GM23338 (cell line): Measurements from ENCODE around the gene MAPK1. TPM values are rescaled to one million over a fixed set of nuclear protein-coding genes. Genes with fewer than 3 reads are reported as not detected.

Source experiments
- ATAC-seq: fragments of 200-7000 bp; cut with Tn5 transposase; 3 replicates; pipeline ENCODE4 v1.9.1; 2020
- DNase-seq: peaks from one replicate; pipeline ENCODE4 v3.0.0-alpha.2; 2015; ENCODE audit warnings: low spot score
- H2AFZ ChIP-seq: fragments of 200-600 bp; sonication (generic); 2 replicates; pipeline ENCODE4 v1.8.0; 2016; ENCODE audit warnings: antibody characterized with exemption, mild to moderate bottlenecking, moderate library complexity
- H3F3A ChIP-seq: fragments of 200-600 bp; sonication (generic); replicated peaks from 2 replicates; pipeline ENCODE4 v1.8.0; 2017; ENCODE audit warnings: antibody characterized with exemption, mixed run types, low read depth
- H3K27ac ChIP-seq: fragments of 200-600 bp; sonication (generic); 2 replicates; pipeline ENCODE4 v1.6.1; 2016; ENCODE audit warnings: low read depth
- H3K27me3 ChIP-seq: fragments of 200-600 bp; sonication (generic); 2 replicates; pipeline ENCODE4 v1.8.0; 2016; ENCODE audit warnings: mild to moderate bottlenecking, mixed run types, moderate library complexity; ENCODE audit not compliant: insufficient read depth
- H3K36me3 ChIP-seq: fragments of 200-600 bp; sonication (generic); 2 replicates; pipeline ENCODE4 v1.8.0; 2016; ENCODE audit warnings: mild to moderate bottlenecking; ENCODE audit not compliant: insufficient read depth
- H3K4me1 ChIP-seq: fragments of 200-600 bp; sonication (generic); 2 replicates; pipeline ENCODE4 v1.8.0; 2016; ENCODE audit warnings: mild to moderate bottlenecking, moderate library complexity; ENCODE audit not compliant: insufficient read depth
- H3K4me2 ChIP-seq: fragments of 200-600 bp; sonication (generic); 2 replicates; pipeline ENCODE4 v1.7.1; 2017; ENCODE audit warnings: mixed run types
- H3K4me3 ChIP-seq: fragments of 200-600 bp; sonication (generic); 2 replicates; pipeline ENCODE4 v1.6.1; 2016; ENCODE audit warnings: mixed run types
- H3K79me2 ChIP-seq: fragments of 200-600 bp; sonication (generic); replicated peaks from 2 replicates; pipeline ENCODE4 v1.8.0; 2017; ENCODE audit warnings: mild to moderate bottlenecking; ENCODE audit not compliant: insufficient read depth
- H3K9me2 ChIP-seq: fragments of 200-600 bp; sonication (generic); 2 replicates; pipeline ENCODE4 v1.8.0; 2017; ENCODE audit not compliant: insufficient read depth
- H4K20me1 ChIP-seq: fragments of 200-600 bp; sonication (generic); replicated peaks from 2 replicates; pipeline ENCODE4 v1.8.0; 2017; ENCODE audit warnings: mild to moderate bottlenecking; ENCODE audit not compliant: insufficient read depth
- H3K27ac Mint-ChIP-seq: 2 replicates; pipeline ENCODE4 v1.8.0; 2020; ENCODE audit warnings: inconsistent platforms, mild to moderate bottlenecking, moderate library complexity, mixed read lengths
- H3K27me3 Mint-ChIP-seq: 3 replicates; pipeline ENCODE4 v1.8.0; 2022; ENCODE audit warnings: low read depth, mild to moderate bottlenecking, moderate library complexity, mixed read lengths, inconsistent platforms; ENCODE audit not compliant: insufficient read depth, poor library complexity
- H3K36me3 Mint-ChIP-seq: 3 replicates; pipeline ENCODE4 v1.8.0; 2021; ENCODE audit warnings: low read depth, mild to moderate bottlenecking, inconsistent platforms, moderate library complexity, mixed read lengths
- H3K4me1 Mint-ChIP-seq: 3 replicates; pipeline ENCODE4 v1.8.0; 2020; ENCODE audit warnings: mild to moderate bottlenecking, inconsistent platforms, mixed read lengths
- H3K4me3 Mint-ChIP-seq: 3 replicates; pipeline ENCODE4 v1.8.0; 2021; ENCODE audit warnings: moderate library complexity, mild to moderate bottlenecking, inconsistent platforms, mixed read lengths
- H3K9me3 Mint-ChIP-seq: 3 replicates; pipeline ENCODE4 v1.8.0; 2020; ENCODE audit warnings: moderate library complexity, mild to moderate bottlenecking, inconsistent platforms, mixed read lengths
- CREB1 ChIP-seq: fragments of 250-450 bp; sonication (Bioruptor Pico); IDR thresholded peaks from 2 replicates; pipeline ENCODE4 v1.5.0; 2020; ENCODE audit warnings: low read depth, mild to moderate bottlenecking, moderate library complexity
- EZH2 ChIP-seq: fragments of 200-600 bp; sonication (generic); IDR thresholded peaks from one replicate; pipeline ENCODE4 v1.8.0; 2017; ENCODE audit warnings: antibody characterized with exemption, mild to moderate bottlenecking, low read depth; ENCODE audit not compliant: unreplicated experiment
- EZH2phosphoT487 ChIP-seq: fragments of 200-600 bp; sonication (generic); IDR thresholded peaks from one replicate; pipeline ENCODE4 v1.8.1; 2018; ENCODE audit warnings: antibody characterized with exemption; ENCODE audit not compliant: unreplicated experiment
- JUNB ChIP-seq: IDR thresholded peaks from one replicate; pipeline ENCODE4 v1.6.1; 2016; ENCODE audit warnings: antibody characterized with exemption; ENCODE audit not compliant: unreplicated experiment
- NANOG ChIP-seq: IDR thresholded peaks from 2 replicates; pipeline ENCODE4 v1.6.1; 2016; ENCODE audit warnings: antibody characterized with exemption, borderline replicate concordance
- POLR2AphosphoS5 ChIP-seq: IDR thresholded peaks from 2 replicates; pipeline ENCODE4 v1.6.1; 2016; ENCODE audit warnings: antibody characterized with exemption, low read depth
- ZNF114 ChIP-seq: fragments of 250-450 bp; sonication (Bioruptor Pico); IDR thresholded peaks from 2 replicates; pipeline ENCODE4 v1.5.0; 2020; ENCODE audit warnings: mild to moderate bottlenecking, moderate library complexity
- long read RNA-seq: library from polyadenylated mRNA; unstranded; transcript quantifications from one replicate; pipeline ENCODE4 v2.0.0, GENCODE V29; 2020; ENCODE audit not compliant: unreplicated experiment
- polyA plus RNA-seq: library from polyadenylated mRNA; unstranded; fragments of >200 nt; fragmentation: Nextera tagmentation; extraction: Ambion mirVana; gene quantifications from 2 replicates; pipeline ENCODE4 v1.2.1, GENCODE V29; 2016
- total RNA-seq: library from RNA; depleted of rRNA; stranded (reverse); fragments of >200 nt; shearing (Covaris generic); gene quantifications from 2 replicates; pipeline ENCODE4 v1.2.3, GENCODE V29; 2014; rRNA removed
- TF ChIP-seq, protein P1 (sequence below), 2 experiments: fragments of 200-600 bp in 1 of 2; sonication (generic) in 1 of 2; conservative IDR thresholded peaks; 2 replicates each; pipeline versions ENCODE4 v1.5.1 to v1.6.1; 2016 to 2017; ENCODE audit warnings: antibody characterized with exemption in 2 of 2, low read depth in 2 of 2, mild to moderate bottlenecking in 2 of 2, moderate library complexity in 1 of 2
- TF ChIP-seq, protein P2 (sequence below): fragments of 250-450 bp; sonication (Bioruptor Pico); IDR thresholded peaks from 2 replicates; pipeline ENCODE4 v1.5.0; 2020; ENCODE audit warnings: mild to moderate bottlenecking, moderate library complexity
- TF ChIP-seq, protein P3 (sequence below): IDR thresholded peaks from 2 replicates; pipeline ENCODE4 v1.6.1; 2016; ENCODE audit warnings: antibody characterized with exemption

The MAPK1 gene
- 56.0 and 77.5 TPM in 2 replicates for total RNA-seq
- 16.0 and 17.4 TPM in 2 replicates for polyA plus RNA-seq
- long read RNA-seq, full-length matches to known transcripts, result 3 of 6 reads
- long read RNA-seq, partial matches to known transcripts, result 2 of 6 reads
- long read RNA-seq, other reads (novel, unspliced or antisense), result 1 of 6 reads

DNA sequence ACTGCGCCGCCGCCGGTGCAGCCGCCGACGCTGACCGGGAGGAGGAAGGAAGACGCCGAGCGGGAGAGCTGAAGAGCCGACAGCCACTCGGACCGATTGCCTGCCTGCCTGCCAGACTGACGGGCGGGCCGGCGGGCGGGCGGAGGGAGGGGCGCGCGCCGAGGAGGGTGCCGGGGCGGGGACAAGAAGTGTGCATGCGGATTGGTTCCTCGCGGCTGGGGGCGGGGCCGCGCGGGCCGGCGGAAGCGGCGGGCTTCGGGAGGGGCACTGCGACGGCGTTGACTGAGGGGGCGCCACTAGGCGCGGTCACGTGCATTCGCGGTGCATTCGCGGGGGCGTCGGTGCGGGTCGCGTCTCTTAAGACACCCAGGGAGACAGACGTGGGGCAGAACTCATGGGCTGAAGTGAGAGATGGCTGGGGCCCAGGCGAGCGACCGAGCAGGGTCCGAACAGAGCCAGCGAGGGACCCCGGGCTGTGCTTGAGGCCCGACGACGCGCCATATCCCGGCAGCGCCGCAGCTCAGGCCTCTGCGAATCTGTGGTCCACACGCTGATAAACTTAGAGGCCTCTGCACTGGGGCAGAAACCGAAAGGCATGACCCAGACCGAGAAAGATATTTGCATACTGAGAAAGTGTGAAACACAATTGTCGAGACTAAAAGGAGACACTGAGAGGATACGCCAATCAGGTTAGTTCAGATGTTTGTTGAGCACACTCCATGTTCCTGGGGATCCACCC, at the start of gene MAPK1:
Gene MAPK1, minus strand, starts transcription at position 118 of the 739 bp plus-strand sequence. CDS start 205 bp downstream, outside the sequence.
- Mint-ChIP-seq H3K4me1 (peaks cover 34% of the 10 kb centered on the region), H3K36me3 (no peaks in the 10 kb centered on the region; the same call in 1 of the 3 replicates), H3K27ac (peak within 1 kb of the TSS; percentile 95), H3K27me3 (peaks cover 7% of the 10 kb centered on the region), H3K9me3 (peaks cover 3% of the 10 kb centered on the region; the same call in 2 of the 3 replicates), H3K4me3 (peak within 1 kb of the TSS; percentile 94)
- Histone ChIP-seq H2AFZ (peak within 1 kb of the TSS; percentile 80), H3K36me3 (no peaks in the 10 kb centered on the region), H3F3A (peaks cover 10% of the 10 kb centered on the region; the same call in 1 of the 2 replicates), H3K27me3 (no peaks in the 10 kb centered on the region), H3K4me3 (peak within 1 kb of the TSS; percentile 93), H3K4me2 (peak within 1 kb of the TSS; percentile 100), H3K79me2 (peaks cover 43% of the 10 kb centered on the region), H3K27ac (peak within 1 kb of the TSS; percentile 28), H3K4me1 (peaks cover 31% of the 10 kb centered on the region), H3K9me2 (no peaks in the 10 kb centered on the region), H4K20me1 (peaks cover 39% of the 10 kb centered on the region)
- peak; percentile 94 for DNase-seq
- no peak for TF ChIP-seq JUNB
- TF ChIP-seq POLR2AphosphoS5, result peak; percentile 87
- TF ChIP-seq, protein P1, sequence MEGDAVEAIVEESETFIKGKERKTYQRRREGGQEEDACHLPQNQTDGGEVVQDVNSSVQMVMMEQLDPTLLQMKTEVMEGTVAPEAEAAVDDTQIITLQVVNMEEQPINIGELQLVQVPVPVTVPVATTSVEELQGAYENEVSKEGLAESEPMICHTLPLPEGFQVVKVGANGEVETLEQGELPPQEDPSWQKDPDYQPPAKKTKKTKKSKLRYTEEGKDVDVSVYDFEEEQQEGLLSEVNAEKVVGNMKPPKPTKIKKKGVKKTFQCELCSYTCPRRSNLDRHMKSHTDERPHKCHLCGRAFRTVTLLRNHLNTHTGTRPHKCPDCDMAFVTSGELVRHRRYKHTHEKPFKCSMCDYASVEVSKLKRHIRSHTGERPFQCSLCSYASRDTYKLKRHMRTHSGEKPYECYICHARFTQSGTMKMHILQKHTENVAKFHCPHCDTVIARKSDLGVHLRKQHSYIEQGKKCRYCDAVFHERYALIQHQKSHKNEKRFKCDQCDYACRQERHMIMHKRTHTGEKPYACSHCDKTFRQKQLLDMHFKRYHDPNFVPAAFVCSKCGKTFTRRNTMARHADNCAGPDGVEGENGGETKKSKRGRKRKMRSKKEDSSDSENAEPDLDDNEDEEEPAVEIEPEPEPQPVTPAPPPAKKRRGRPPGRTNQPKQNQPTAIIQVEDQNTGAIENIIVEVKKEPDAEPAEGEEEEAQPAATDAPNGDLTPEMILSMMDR (conservative IDR thresholded peaks at IDR 0.05; ENCODE audit: low read depth in 2 of 2), result peak; percentile 22 to 43; a peak in 2 of 4 replicates
- TF ChIP-seq CREB1 (CRISPR knock-in tag), result peak; percentile 49; the same call in 1 of the 2 replicates
- no peak for TF ChIP-seq ZNF114 (CRISPR knock-in tag)
- no peak for TF ChIP-seq EZH2
- TF ChIP-seq EZH2phosphoT487, result no peak
- peak; percentile 92 for ATAC-seq

DNA sequence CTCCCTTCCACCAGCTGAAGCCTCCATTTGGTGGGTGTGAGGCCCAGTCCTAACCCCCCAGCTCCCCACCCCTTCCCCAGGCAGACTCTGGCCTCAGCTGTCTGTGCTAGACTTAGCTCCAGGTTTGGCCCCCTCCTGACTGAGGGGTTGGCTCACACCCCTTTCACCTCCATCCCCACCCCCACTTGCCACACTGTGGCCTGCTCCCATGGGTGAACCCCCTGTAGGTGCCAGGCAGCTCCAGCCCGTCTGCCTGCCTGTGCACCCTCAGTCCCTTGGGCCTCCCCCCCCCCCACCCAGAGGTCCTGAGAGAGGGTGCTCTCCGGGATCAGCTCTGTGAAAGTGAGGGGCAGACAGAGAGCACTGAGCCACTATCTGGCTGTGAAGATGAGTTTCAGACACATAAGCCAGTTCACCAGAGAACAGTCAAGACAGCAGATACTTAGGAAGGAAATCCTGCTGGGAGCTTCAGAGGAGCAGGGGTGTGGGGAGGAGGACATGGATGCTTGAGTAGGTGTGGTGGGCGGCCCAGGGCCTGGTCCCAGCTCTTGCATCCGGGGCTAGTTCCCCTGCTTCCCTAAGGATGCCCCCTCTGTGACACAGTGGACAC, 49.0 kb upstream of the MAPK1 start:
- H3K27ac Mint-ChIP-seq, result no peak overlapping the region
- Histone ChIP-seq H2AFZ (no peak overlapping the region; the same call in 1 of the 2 replicates), H3K27me3 (no peaks in the 10 kb centered on the region), H3K4me1 (peaks cover 31% of the 10 kb centered on the region), H4K20me1 (no peaks in the 10 kb centered on the region; the same call in 1 of the 2 replicates), H3K27ac (no peak overlapping the region), H3K79me2 (no peaks in the 10 kb centered on the region), H3K4me2 (no peak overlapping the region), H3K36me3 (no peaks in the 10 kb centered on the region), H3K4me3 (no peak overlapping the region), H3F3A (peaks cover 3% of the 10 kb centered on the region), H3K9me2 (no peaks in the 10 kb centered on the region)
- no peak overlapping the region for H3K4me3 Mint-ChIP-seq
- H3K36me3 Mint-ChIP-seq, result no peaks in the 10 kb centered on the region
- no peaks in the 10 kb centered on the region for H3K9me3 Mint-ChIP-seq
- H3K4me1 Mint-ChIP-seq, result peaks cover 37% of the 10 kb centered on the region
- DNase-seq (no peak), ATAC-seq (no peak)
- peaks cover 19% of the 10 kb centered on the region for H3K27me3 Mint-ChIP-seq
- TF ChIP-seq, protein P2, sequence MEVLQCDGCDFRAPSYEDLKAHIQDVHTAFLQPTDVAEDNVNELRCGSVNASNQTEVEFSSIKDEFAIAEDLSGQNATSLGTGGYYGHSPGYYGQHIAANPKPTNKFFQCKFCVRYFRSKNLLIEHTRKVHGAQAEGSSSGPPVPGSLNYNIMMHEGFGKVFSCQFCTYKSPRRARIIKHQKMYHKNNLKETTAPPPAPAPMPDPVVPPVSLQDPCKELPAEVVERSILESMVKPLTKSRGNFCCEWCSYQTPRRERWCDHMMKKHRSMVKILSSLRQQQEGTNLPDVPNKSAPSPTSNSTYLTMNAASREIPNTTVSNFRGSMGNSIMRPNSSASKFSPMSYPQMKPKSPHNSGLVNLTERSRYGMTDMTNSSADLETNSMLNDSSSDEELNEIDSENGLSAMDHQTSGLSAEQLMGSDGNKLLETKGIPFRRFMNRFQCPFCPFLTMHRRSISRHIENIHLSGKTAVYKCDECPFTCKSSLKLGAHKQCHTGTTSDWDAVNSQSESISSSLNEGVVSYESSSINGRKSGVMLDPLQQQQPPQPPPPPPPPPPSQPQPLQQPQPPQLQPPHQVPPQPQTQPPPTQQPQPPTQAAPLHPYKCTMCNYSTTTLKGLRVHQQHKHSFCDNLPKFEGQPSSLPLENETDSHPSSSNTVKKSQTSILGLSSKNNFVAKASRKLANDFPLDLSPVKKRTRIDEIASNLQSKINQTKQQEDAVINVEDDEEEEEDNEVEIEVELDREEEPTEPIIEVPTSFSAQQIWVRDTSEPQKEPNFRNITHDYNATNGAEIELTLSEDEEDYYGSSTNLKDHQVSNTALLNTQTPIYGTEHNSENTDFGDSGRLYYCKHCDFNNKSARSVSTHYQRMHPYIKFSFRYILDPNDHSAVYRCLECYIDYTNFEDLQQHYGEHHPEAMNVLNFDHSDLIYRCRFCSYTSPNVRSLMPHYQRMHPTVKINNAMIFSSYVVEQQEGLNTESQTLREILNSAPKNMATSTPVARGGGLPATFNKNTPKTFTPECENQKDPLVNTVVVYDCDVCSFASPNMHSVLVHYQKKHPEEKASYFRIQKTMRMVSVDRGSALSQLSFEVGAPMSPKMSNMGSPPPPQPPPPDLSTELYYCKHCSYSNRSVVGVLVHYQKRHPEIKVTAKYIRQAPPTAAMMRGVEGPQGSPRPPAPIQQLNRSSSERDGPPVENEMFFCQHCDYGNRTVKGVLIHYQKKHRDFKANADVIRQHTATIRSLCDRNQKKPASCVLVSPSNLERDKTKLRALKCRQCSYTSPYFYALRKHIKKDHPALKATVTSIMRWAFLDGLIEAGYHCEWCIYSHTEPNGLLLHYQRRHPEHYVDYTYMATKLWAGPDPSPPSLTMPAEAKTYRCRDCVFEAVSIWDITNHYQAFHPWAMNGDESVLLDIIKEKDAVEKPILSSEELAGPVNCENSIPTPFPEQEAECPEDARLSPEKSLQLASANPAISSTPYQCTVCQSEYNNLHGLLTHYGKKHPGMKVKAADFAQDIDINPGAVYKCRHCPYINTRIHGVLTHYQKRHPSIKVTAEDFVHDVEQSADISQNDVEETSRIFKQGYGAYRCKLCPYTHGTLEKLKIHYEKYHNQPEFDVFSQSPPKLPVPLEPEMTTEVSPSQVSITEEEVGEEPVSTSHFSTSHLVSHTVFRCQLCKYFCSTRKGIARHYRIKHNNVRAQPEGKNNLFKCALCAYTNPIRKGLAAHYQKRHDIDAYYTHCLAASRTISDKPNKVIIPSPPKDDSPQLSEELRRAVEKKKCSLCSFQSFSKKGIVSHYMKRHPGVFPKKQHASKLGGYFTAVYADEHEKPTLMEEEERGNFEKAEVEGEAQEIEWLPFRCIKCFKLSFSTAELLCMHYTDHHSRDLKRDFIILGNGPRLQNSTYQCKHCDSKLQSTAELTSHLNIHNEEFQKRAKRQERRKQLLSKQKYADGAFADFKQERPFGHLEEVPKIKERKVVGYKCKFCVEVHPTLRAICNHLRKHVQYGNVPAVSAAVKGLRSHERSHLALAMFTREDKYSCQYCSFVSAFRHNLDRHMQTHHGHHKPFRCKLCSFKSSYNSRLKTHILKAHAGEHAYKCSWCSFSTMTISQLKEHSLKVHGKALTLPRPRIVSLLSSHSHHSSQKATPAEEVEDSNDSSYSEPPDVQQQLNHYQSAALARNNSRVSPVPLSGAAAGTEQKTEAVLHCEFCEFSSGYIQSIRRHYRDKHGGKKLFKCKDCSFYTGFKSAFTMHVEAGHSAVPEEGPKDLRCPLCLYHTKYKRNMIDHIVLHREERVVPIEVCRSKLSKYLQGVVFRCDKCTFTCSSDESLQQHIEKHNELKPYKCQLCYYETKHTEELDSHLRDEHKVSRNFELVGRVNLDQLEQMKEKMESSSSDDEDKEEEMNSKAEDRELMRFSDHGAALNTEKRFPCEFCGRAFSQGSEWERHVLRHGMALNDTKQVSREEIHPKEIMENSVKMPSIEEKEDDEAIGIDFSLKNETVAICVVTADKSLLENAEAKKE (CRISPR knock-in tag), result no peak
- TF ChIP-seq CREB1 (CRISPR knock-in tag), result no peak
- TF ChIP-seq POLR2AphosphoS5, result no peak
- TF ChIP-seq ZNF114 (CRISPR knock-in tag), result no peak
- TF ChIP-seq NANOG, result no peak
- TF ChIP-seq, protein P3, sequence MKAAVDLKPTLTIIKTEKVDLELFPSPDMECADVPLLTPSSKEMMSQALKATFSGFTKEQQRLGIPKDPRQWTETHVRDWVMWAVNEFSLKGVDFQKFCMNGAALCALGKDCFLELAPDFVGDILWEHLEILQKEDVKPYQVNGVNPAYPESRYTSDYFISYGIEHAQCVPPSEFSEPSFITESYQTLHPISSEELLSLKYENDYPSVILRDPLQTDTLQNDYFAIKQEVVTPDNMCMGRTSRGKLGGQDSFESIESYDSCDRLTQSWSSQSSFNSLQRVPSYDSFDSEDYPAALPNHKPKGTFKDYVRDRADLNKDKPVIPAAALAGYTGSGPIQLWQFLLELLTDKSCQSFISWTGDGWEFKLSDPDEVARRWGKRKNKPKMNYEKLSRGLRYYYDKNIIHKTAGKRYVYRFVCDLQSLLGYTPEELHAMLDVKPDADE, result no peak
